CD14-positive monocyte (primary cell): ENCODE measurements around the gene SCAMP4. TPM values are rescaled to one million over a fixed set of nuclear protein-coding genes. Genes with fewer than 3 reads are reported as not detected.

Experiments used
- DNase-seq, 3 donors: peaks; one replicate each; pipeline ENCODE4 v3.0.0-alpha.2; 2011 to 2022
- H2AFZ ChIP-seq: 2 replicates; pipeline ENCODE4 v1.6.0; 2012; ENCODE audit warnings: mild to moderate bottlenecking, low read depth, low read length, inconsistent platforms; ENCODE audit not compliant: insufficient read depth, poor library complexity, severe bottlenecking
- H3K27ac ChIP-seq, 2 donors: 1 replicate in 1 of 2; 2 replicates in 1 of 2; pipeline ENCODE4 v1.5.1; 2012 to 2013; ENCODE audit warnings: low read length in 2 of 2, control low read depth in 1 of 2, inconsistent platforms in 1 of 2, low read depth in 1 of 2, mild to moderate bottlenecking in 1 of 2
- H3K27me3 ChIP-seq, 2 donors: one replicate each; pipeline versions ENCODE4 v1.6.0 to v1.6.1; 2011 to 2013; ENCODE audit warnings: low read length in 2 of 2; ENCODE audit not compliant: control insufficient read depth in 2 of 2, insufficient read depth in 2 of 2
- H3K36me3 ChIP-seq, 2 donors: replicated peaks in 1 of 2; 1 replicate in 1 of 2; 2 replicates in 1 of 2; pipeline versions ENCODE4 v1.5.1 to v1.6.1; 2012 to 2013; ENCODE audit warnings: low read length in 2 of 2, control low read depth in 1 of 2, inconsistent platforms in 1 of 2, mild to moderate bottlenecking in 1 of 2; ENCODE audit not compliant: insufficient read depth in 2 of 2, control insufficient read depth in 1 of 2
- H3K4me1 ChIP-seq, 2 donors: 1 replicate in 1 of 2; 2 replicates in 1 of 2; pipeline versions ENCODE4 v1.5.1 to v1.6.1; 2012 to 2013; ENCODE audit warnings: low read length in 2 of 2, control low read depth in 1 of 2, inconsistent platforms in 1 of 2, mild to moderate bottlenecking in 1 of 2, moderate library complexity in 1 of 2; ENCODE audit not compliant: insufficient read depth in 2 of 2, control insufficient read depth in 1 of 2
- H3K4me2 ChIP-seq: replicated peaks from 2 replicates; pipeline ENCODE3; 2012; ENCODE audit warnings: low read length, moderate library complexity, mild to moderate bottlenecking; ENCODE audit not compliant: poor library complexity, severe bottlenecking; ENCODE audit errors: extremely low read depth
- H3K4me3 ChIP-seq, 3 experiments: fragments of 200-600 bp in 1 of 3; sonication (generic) in 1 of 3; replicated peaks in 1 of 3; 1 replicate in 2 of 3; 2 replicates in 1 of 3; pipeline ENCODE4 v1.5.1; 2011 to 2013; ENCODE audit warnings: low read length in 3 of 3, mild to moderate bottlenecking in 3 of 3, control low read depth in 2 of 3, low read depth in 2 of 3, inconsistent platforms in 1 of 3, moderate library complexity in 1 of 3
- H3K79me2 ChIP-seq: 2 replicates; pipeline ENCODE4 v1.6.0; 2012; ENCODE audit warnings: mild to moderate bottlenecking, control low read depth, inconsistent platforms, low read length, moderate library complexity; ENCODE audit not compliant: insufficient read depth
- H3K9ac ChIP-seq: 2 replicates; pipeline ENCODE4 v1.6.0; 2017; ENCODE audit warnings: low read length, mild to moderate bottlenecking; ENCODE audit not compliant: insufficient read depth, poor library complexity, severe bottlenecking
- H3K9me3 ChIP-seq, 2 donors: replicated peaks in 1 of 2; 1 replicate in 1 of 2; 2 replicates in 1 of 2; pipeline versions ENCODE4 v1.5.1 to v1.6.1; 2012 to 2013; ENCODE audit warnings: low read length in 2 of 2, control low read depth in 1 of 2; ENCODE audit not compliant: control insufficient read depth in 1 of 2, insufficient read depth in 1 of 2
- H4K20me1 ChIP-seq: 2 replicates; pipeline ENCODE4 v1.6.0; 2012; ENCODE audit warnings: mild to moderate bottlenecking, low read length, control low read depth, moderate library complexity; ENCODE audit not compliant: insufficient read depth
- H3K27ac Mint-ChIP-seq, 7 donors: one replicate each; pipeline ENCODE4 v1.8.0; 2020; ENCODE audit warnings: mild to moderate bottlenecking in 7 of 7, mixed read lengths in 7 of 7, moderate library complexity in 6 of 7, inconsistent platforms in 2 of 7
- H3K27me3 Mint-ChIP-seq, 3 donors: one replicate each; pipeline ENCODE4 v1.8.0; 2021 to 2022; ENCODE audit warnings: low read depth in 3 of 3, mild to moderate bottlenecking in 3 of 3, mixed read lengths in 3 of 3, moderate library complexity in 3 of 3, inconsistent platforms in 1 of 3
- H3K36me3 Mint-ChIP-seq, 2 donors: one replicate each; pipeline ENCODE4 v1.8.0; 2020; ENCODE audit warnings: mixed read lengths in 2 of 2, inconsistent platforms in 1 of 2, mild to moderate bottlenecking in 1 of 2
- H3K4me1 Mint-ChIP-seq: one replicate; pipeline ENCODE4 v1.8.0; 2020; ENCODE audit warnings: mild to moderate bottlenecking, mixed read lengths
- H3K4me3 Mint-ChIP-seq, 2 donors: one replicate each; pipeline ENCODE4 v1.8.0; 2020; ENCODE audit warnings: mild to moderate bottlenecking in 2 of 2, mixed read lengths in 2 of 2, moderate library complexity in 1 of 2
- H3K9me3 Mint-ChIP-seq, 7 donors: one replicate each; pipeline ENCODE4 v1.8.0; 2020 to 2022; ENCODE audit warnings: mixed read lengths in 7 of 7, mild to moderate bottlenecking in 6 of 7, moderate library complexity in 6 of 7, inconsistent platforms in 2 of 7
- WGBS: methylation state at CpG from one replicate; pipeline ENCODE4 v1.1.5; 2013; ENCODE audit warnings: missing lambda C conversion rate; ENCODE audit not compliant: insufficient coverage; 5-methylcytosine and 5-hydroxymethylcytosine counted together
- intact Hi-C, 2 donors: fragments of 100-400 bp; cut with micrococcal nuclease; formaldehyde crosslinking; loops; one replicate each; pipeline versions ENCODE4 v1.15.0 to v1.15.1; 2023
- polyA plus RNA-seq, 3 donors: library from polyadenylated mRNA; depleted of rRNA in 1 of 3; unstranded in 2 of 3; stranded (reverse) in 1 of 3; fragments of 300-500 nt in 2 of 3; fragments of >200 nt in 1 of 3; fragmentation: Illumina TruSeq in 2 of 3; gene quantifications; 1 replicate in 2 of 3; 2 replicates in 1 of 3; pipeline ENCODE4 v1.2.3, GENCODE V29; 2012 to 2021
- TF ChIP-seq, protein P1 (sequence below): fragments of 200-600 bp; IDR thresholded peaks from one replicate; pipeline ENCODE4 v1.8.0; 2022; ENCODE audit warnings: antibody characterized with exemption, mild to moderate bottlenecking

The SCAMP4 gene
- polyA plus RNA-seq, 3 donors = 11.9 to 39.4 (median 15.4) TPM

DNA sequence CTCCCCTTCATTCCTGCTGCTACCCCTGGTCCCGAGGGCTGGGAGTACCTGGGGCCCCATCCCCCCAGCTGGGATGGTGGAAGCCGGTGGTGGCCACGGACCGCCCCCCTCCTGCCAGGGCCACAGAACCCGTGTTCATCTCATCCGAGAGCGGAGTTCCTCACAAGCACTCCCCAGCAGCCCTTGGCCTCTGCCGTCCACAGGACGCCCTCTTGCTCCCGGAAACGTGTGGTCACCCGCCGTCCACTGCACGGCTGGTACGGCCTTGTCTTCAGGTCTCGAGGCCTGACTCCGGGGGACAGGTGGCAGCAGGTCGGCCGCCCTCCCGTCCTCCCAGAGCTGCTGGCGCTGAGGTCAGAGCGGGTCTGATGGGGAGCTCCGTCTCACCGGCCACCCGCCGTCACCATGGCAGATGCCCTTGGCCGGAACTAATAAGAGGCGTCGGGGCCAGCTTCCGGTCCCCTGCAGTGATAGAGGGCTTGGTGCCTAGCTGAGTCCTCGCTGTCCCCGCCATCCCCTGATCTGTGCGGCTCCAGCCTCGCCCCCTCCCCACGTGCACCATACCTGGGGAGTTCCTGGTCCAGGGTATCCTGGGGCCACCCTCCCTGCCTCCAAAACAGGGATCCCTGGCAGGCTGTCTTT is 19.2 kb downstream of the SCAMP4 start:
- peaks cover 35 to 36% of the 10 kb centered on the region in 2 donors for H3K36me3 ChIP-seq
- peaks cover 28 to 56% of the 10 kb centered on the region in 2 donors for H3K36me3 Mint-ChIP-seq
- DNase-seq = no peak
- H3K27me3 ChIP-seq = no peaks in the 10 kb centered on the region
- peak overlapping the region in 5 of 7 donors; percentile 40 to 79 (median 71) for H3K27ac Mint-ChIP-seq
- intact Hi-C loops = no loop called here
- no peak overlapping the region for H3K4me3 Mint-ChIP-seq
- H3K27me3 Mint-ChIP-seq = no peaks in the 10 kb centered on the region
- peaks cover 27 to 32% of the 10 kb centered on the region in 2 donors for H3K4me1 ChIP-seq
- H3K4me3 ChIP-seq = no peak overlapping the region
- H3K4me2 ChIP-seq = no peak overlapping the region
- H3K79me2 ChIP-seq = no peaks in the 10 kb centered on the region
- WGBS = 92% methylated on average over 28 of the region's 35 CpGs
- TF ChIP-seq, protein P1, sequence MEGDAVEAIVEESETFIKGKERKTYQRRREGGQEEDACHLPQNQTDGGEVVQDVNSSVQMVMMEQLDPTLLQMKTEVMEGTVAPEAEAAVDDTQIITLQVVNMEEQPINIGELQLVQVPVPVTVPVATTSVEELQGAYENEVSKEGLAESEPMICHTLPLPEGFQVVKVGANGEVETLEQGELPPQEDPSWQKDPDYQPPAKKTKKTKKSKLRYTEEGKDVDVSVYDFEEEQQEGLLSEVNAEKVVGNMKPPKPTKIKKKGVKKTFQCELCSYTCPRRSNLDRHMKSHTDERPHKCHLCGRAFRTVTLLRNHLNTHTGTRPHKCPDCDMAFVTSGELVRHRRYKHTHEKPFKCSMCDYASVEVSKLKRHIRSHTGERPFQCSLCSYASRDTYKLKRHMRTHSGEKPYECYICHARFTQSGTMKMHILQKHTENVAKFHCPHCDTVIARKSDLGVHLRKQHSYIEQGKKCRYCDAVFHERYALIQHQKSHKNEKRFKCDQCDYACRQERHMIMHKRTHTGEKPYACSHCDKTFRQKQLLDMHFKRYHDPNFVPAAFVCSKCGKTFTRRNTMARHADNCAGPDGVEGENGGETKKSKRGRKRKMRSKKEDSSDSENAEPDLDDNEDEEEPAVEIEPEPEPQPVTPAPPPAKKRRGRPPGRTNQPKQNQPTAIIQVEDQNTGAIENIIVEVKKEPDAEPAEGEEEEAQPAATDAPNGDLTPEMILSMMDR = no peak
- peaks cover 0 to 5% (median 0%) of the 10 kb centered on the region in 7 donors for H3K9me3 Mint-ChIP-seq
- H3K27ac ChIP-seq = peak overlapping the region; percentile 48 to 64
- no peak overlapping the region for H2AFZ ChIP-seq
- no peaks in the 10 kb centered on the region for H4K20me1 ChIP-seq
- peaks cover 25% of the 10 kb centered on the region for H3K4me1 Mint-ChIP-seq
- no peaks in the 10 kb centered on the region for H3K9me3 ChIP-seq
- no peak overlapping the region for H3K9ac ChIP-seq

GRCh38 chr19:1925544-1925943 is 20.3 kb downstream of the SCAMP4 start:
- intact Hi-C loops = loop anchor here in 1 of 2 donors (5.0 kb wide), 1 partner anchor 37 kb away; no protein-coding TSS in a partner anchor
- no peaks in the 10 kb centered on the region for H3K27me3 ChIP-seq
- H3K4me2 ChIP-seq = no peak overlapping the region
- H3K79me2 ChIP-seq = no peaks in the 10 kb centered on the region
- H3K27ac ChIP-seq = no peak overlapping the region
- H3K4me3 Mint-ChIP-seq = no peak overlapping the region
- H3K27ac Mint-ChIP-seq = no peak overlapping the region
- H3K36me3 Mint-ChIP-seq = peaks cover 23 to 45% of the 10 kb centered on the region in 2 donors
- peaks cover 0 to 5% (median 0%) of the 10 kb centered on the region in 7 donors for H3K9me3 Mint-ChIP-seq
- no peaks in the 10 kb centered on the region for H4K20me1 ChIP-seq
- 73% methylated on average over 12 of the region's 16 CpGs for WGBS
- H3K4me1 ChIP-seq = peaks cover 35 to 41% of the 10 kb centered on the region in 2 donors
- H3K9ac ChIP-seq = no peak overlapping the region
- TF ChIP-seq, protein P1 = no peak
- H3K27me3 Mint-ChIP-seq = peaks cover 2 to 4% (median 4%) of the 10 kb centered on the region in 3 donors
- H3K4me3 ChIP-seq = no peak overlapping the region
- H3K9me3 ChIP-seq = no peaks in the 10 kb centered on the region
- no peak overlapping the region for H2AFZ ChIP-seq
- peaks cover 28 to 29% of the 10 kb centered on the region in 2 donors for H3K36me3 ChIP-seq
- H3K4me1 Mint-ChIP-seq = peaks cover 34% of the 10 kb centered on the region
- no peak for DNase-seq
